SK-N-SH (cell line): ENCODE data around the gene TMOD4. TPM values are rescaled to one million over a fixed set of nuclear protein-coding genes. Genes with fewer than 3 reads are reported as not detected.
A peak's percentile ranks its signal among the peaks of the same experiment; 100 is the strongest.

Experiments used
- CTCF ChIA-PET: fragments of 300-600, 350-600 bp; formaldehyde crosslinking; extraction: SDS; loops from one replicate; lab custom pipeline; 2021; lab: Yijun Ruan, JAX
- POLR2A ChIA-PET: fragments of 350-600 bp; sonication (Branson Sonifier 250); formaldehyde crosslinking; extraction: SDS; loops from one replicate; lab custom pipeline; 2020; ENCODE audit warnings: antibody characterized with exemption, inconsistent platforms; lab: Yijun Ruan, JAX
- DNase-seq: peaks from one replicate; pipeline ENCODE4 v3.0.0; 2012
- H2AFZ ChIP-seq: fragments of 200-600 bp; sonication (generic); 2 replicates; pipeline ENCODE4 v1.8.1; 2016; ENCODE audit warnings: antibody characterized with exemption, mild to moderate bottlenecking, low read depth
- H3F3A ChIP-seq: fragments of 200-600 bp; sonication (generic); replicated peaks from 2 replicates; pipeline ENCODE3; 2016; ENCODE audit warnings: antibody characterized with exemption, mild to moderate bottlenecking; ENCODE audit not compliant: insufficient read depth
- H3K27ac ChIP-seq, 2 experiments: fragments of 200-500 bp in 1 of 2; fragments of 200-600 bp in 1 of 2; sonication (Bioruptor generic) in 1 of 2; sonication (generic), shearing (Covaris generic) in 1 of 2; 2 replicates each; pipeline versions ENCODE4 v1.5.1 to v1.6.1; 2014 to 2016; ENCODE audit warnings: low read depth in 2 of 2, inconsistent platforms in 1 of 2, low read length in 1 of 2, mild to moderate bottlenecking in 1 of 2, mixed read lengths in 1 of 2
- H3K27me3 ChIP-seq: fragments of 200-600 bp; sonication (generic), shearing (Covaris generic); 2 replicates; pipeline ENCODE4 v1.6.1; 2016; ENCODE audit warnings: mixed run types; ENCODE audit not compliant: insufficient read depth
- H3K36me3 ChIP-seq, 2 experiments: fragments of 200-500 bp in 1 of 2; fragments of 200-600 bp in 1 of 2; sonication (Bioruptor generic) in 1 of 2; sonication (generic) in 1 of 2; replicated peaks in 1 of 2; 2 replicates each; pipeline versions ENCODE3 to v1.5.1; 2014 to 2016; ENCODE audit warnings: low read length in 1 of 2, mild to moderate bottlenecking in 1 of 2; ENCODE audit not compliant: insufficient read depth in 2 of 2, control insufficient read depth in 1 of 2
- H3K4me1 ChIP-seq, 2 experiments: fragments of 200-500 bp in 1 of 2; fragments of 200-600 bp in 1 of 2; sonication (Bioruptor generic) in 1 of 2; sonication (generic), shearing (Covaris generic) in 1 of 2; 2 replicates each; pipeline versions ENCODE4 v1.5.1 to v1.6.1; 2014 to 2016; ENCODE audit warnings: low read depth in 1 of 2, low read length in 1 of 2, mixed run types in 1 of 2; ENCODE audit not compliant: insufficient read depth in 2 of 2, control insufficient read depth in 1 of 2
- H3K4me2 ChIP-seq: fragments of 200-600 bp; sonication (generic), shearing (Covaris generic); 2 replicates; pipeline ENCODE4 v1.6.1; 2017; ENCODE audit warnings: mixed run types
- H3K4me3 ChIP-seq, 2 experiments: fragments of 200-500 bp in 1 of 2; fragments of 200-600 bp in 1 of 2; sonication (Bioruptor generic) in 1 of 2; sonication (generic), shearing (Covaris generic) in 1 of 2; 2 replicates each; pipeline versions ENCODE4 v1.5.1 to v1.8.1; 2014 to 2016; ENCODE audit warnings: low read depth in 2 of 2, inconsistent platforms in 1 of 2, low read length in 1 of 2, mild to moderate bottlenecking in 1 of 2, mixed read lengths in 1 of 2, moderate library complexity in 1 of 2
- H3K79me2 ChIP-seq: fragments of 200-600 bp; sonication (generic); 2 replicates; pipeline ENCODE4 v1.8.1; 2017; ENCODE audit warnings: mild to moderate bottlenecking; ENCODE audit not compliant: insufficient read depth
- H3K9ac ChIP-seq: fragments of 200-600 bp; sonication (generic); 2 replicates; pipeline ENCODE4 v1.6.1; 2017; ENCODE audit warnings: mixed run types
- H3K9me2 ChIP-seq: fragments of 200-600 bp; sonication (generic); 2 replicates; pipeline ENCODE4 v1.6.1; 2017; ENCODE audit warnings: mixed run types
- H3K9me3 ChIP-seq: fragments of 200-600 bp; sonication (generic); 2 replicates; pipeline ENCODE4 v1.6.1; 2017; ENCODE audit warnings: mixed run types, mild to moderate bottlenecking, moderate library complexity
- H4K20me1 ChIP-seq: fragments of 200-600 bp; sonication (generic); 2 replicates; pipeline ENCODE4 v1.6.1; 2017; ENCODE audit warnings: mild to moderate bottlenecking, mixed run types; ENCODE audit not compliant: insufficient read depth
- GABPA ChIP-seq: IDR thresholded peaks from 2 replicates; pipeline ENCODE4 v1.4.0; 2012; ENCODE audit warnings: low read depth, mild to moderate bottlenecking
- JUND ChIP-seq: IDR thresholded peaks from 2 replicates; pipeline ENCODE4 v1.4.0; 2012
- NFIC ChIP-seq: IDR thresholded peaks from 2 replicates; pipeline ENCODE4 v1.4.0; 2012; ENCODE audit warnings: borderline replicate concordance
- POLR2AphosphoS5 ChIP-seq: IDR thresholded peaks from 2 replicates; pipeline ENCODE4 v1.6.1; 2012; ENCODE audit warnings: low read depth, low read length
- RCOR1 ChIP-seq: fragments of 150-350 bp; IDR thresholded peaks from 2 replicates; pipeline ENCODE4 v1.6.1; 2017; ENCODE audit warnings: antibody characterized with exemption, low read length
- TEAD4 ChIP-seq: IDR thresholded peaks from 2 replicates; pipeline ENCODE4 v1.4.0; 2012; ENCODE audit warnings: mild to moderate bottlenecking, borderline replicate concordance; ENCODE audit not compliant: insufficient read depth
- WGBS: methylation state at CpG from one replicate; pipeline ENCODE4 v1.1.6; 2017; ENCODE audit warnings: low lambda C conversion rate; 5-methylcytosine and 5-hydroxymethylcytosine counted together
- polyA plus RNA-seq, 3 experiments: library from polyadenylated mRNA; depleted of rRNA; stranded (reverse); fragments of >200 nt; gene quantifications; 2 replicates each; pipeline ENCODE4 v1.2.3, GENCODE V29; 2012
- TF ChIP-seq, protein P1 (sequence below): IDR thresholded peaks from 2 replicates; pipeline ENCODE4 v1.4.0; 2012; ENCODE audit warnings: low read depth, borderline replicate concordance
- TF ChIP-seq, protein P2 (sequence below): fragments of 200-600 bp; sonication (generic); IDR thresholded peaks from 2 replicates; pipeline ENCODE4 v1.6.1; 2017; ENCODE audit warnings: antibody characterized with exemption, mild to moderate bottlenecking, moderate library complexity
- TF ChIP-seq, protein P3 (sequence below): IDR thresholded peaks from 2 replicates; pipeline ENCODE4 v1.4.0; 2012; ENCODE audit warnings: low read depth, borderline replicate concordance

The TMOD4 gene
- polyA plus RNA-seq, 1 of the 3 experiments (the other 2 are of a cell fraction) = 0.59 TPM

DNA sequence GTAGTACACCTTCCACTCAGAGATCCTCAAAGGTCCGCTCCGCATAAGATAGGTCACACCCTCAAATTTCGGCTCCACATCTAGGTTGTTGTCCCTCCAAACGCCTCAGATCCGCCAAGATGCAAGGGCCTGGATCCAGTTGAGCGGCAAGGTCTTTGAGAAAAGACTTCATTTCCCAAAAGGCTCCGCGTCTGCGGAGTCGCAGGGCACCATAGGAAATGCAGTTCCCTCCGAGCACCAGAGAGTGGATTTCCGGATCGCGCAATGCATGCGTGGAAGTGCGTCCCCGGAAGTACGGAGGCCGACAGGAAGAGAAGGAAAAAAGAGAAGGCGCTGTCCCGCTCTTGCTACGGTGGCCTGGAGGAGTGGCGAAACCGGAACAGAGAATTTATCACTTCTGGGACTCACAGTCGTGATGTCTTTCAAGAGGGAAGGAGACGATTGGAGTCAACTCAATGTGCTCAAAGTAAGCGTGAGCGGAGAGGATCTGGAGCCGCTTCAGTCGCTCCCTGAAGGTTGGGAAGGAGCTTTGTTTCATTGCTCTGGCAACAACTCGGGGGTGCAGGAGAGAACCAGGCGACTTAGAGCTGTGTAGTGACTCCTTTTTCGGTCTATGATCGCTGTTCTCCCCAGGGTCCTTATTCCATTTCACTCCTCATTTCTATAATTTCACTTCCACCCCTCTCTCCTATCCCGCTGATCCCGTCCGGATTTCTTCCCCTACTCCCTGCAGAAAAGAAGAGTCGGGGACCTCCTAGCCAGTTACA is 9.9 kb downstream of the TMOD4 start, which contains the start of the genes LYSMD1 and SCNM1 (continued):
- TF ChIP-seq, protein P1, sequence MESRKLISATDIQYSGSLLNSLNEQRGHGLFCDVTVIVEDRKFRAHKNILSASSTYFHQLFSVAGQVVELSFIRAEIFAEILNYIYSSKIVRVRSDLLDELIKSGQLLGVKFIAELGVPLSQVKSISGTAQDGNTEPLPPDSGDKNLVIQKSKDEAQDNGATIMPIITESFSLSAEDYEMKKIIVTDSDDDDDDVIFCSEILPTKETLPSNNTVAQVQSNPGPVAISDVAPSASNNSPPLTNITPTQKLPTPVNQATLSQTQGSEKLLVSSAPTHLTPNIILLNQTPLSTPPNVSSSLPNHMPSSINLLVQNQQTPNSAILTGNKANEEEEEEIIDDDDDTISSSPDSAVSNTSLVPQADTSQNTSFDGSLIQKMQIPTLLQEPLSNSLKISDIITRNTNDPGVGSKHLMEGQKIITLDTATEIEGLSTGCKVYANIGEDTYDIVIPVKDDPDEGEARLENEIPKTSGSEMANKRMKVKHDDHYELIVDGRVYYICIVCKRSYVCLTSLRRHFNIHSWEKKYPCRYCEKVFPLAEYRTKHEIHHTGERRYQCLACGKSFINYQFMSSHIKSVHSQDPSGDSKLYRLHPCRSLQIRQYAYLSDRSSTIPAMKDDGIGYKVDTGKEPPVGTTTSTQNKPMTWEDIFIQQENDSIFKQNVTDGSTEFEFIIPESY = peak; percentile 93
- TF ChIP-seq, protein P2, sequence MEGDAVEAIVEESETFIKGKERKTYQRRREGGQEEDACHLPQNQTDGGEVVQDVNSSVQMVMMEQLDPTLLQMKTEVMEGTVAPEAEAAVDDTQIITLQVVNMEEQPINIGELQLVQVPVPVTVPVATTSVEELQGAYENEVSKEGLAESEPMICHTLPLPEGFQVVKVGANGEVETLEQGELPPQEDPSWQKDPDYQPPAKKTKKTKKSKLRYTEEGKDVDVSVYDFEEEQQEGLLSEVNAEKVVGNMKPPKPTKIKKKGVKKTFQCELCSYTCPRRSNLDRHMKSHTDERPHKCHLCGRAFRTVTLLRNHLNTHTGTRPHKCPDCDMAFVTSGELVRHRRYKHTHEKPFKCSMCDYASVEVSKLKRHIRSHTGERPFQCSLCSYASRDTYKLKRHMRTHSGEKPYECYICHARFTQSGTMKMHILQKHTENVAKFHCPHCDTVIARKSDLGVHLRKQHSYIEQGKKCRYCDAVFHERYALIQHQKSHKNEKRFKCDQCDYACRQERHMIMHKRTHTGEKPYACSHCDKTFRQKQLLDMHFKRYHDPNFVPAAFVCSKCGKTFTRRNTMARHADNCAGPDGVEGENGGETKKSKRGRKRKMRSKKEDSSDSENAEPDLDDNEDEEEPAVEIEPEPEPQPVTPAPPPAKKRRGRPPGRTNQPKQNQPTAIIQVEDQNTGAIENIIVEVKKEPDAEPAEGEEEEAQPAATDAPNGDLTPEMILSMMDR = no peak
- peak; percentile 97 for TF ChIP-seq GABPA
- TF ChIP-seq, protein P3, sequence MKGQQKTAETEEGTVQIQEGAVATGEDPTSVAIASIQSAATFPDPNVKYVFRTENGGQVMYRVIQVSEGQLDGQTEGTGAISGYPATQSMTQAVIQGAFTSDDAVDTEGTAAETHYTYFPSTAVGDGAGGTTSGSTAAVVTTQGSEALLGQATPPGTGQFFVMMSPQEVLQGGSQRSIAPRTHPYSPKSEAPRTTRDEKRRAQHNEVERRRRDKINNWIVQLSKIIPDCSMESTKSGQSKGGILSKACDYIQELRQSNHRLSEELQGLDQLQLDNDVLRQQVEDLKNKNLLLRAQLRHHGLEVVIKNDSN = no peak
- no peak for TF ChIP-seq TEAD4
- no peak; the same call in 1 of the 2 replicates for TF ChIP-seq JUND
- 0 out of 2 replicates have a peak, but pooled peaks have one; percentile 16 for TF ChIP-seq NFIC

DNA sequence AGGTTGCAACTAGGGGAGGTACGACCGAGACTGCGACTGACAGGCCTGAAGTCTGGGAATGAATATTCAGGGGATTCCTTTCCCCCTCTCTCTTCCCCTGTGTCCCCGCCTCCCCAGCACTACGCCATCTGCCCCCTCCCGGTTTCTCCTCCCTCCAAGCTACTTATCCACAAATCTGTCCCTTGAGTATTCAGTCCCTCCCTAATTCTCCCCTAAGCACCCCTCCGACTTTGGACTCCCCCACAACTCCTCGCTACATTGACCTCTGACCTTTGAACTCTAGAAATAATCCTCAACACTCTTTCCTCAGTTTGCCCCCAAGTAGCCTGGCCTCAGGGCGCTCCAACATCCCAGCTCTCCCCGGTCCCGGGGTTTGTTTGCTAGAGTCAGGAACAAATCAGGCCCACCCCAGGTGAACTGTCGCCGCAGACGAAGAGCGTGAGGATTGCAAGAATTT is 10.5 kb downstream of the TMOD4 start:
- ChIA-PET POLR2A (interaction anchor here (0.9 kb wide), 1 partner anchor 24 kb away, joined by 4 read pairs; the partner anchor contains the start of gene VPS72), CTCF (interaction anchor here (0.7 to 1.8 kb wide), 8 partner anchors 9 to 176 kb away, joined by 3 to 12 read pairs (median 4); partner anchors contain the start of genes CDC42SE1, GABPB2, TMOD4 and TNFAIP8L2)
- H3K79me2 ChIP-seq = peaks cover 40% of the 10 kb centered on the region
- TF ChIP-seq RCOR1 = no peak
- peak; percentile 33; the same call in 1 of the 2 replicates for TF ChIP-seq POLR2AphosphoS5
- peak overlapping the region; percentile 63 to 92; a peak in 3 of 4 replicates for H3K27ac ChIP-seq
- peaks cover 17 to 35% of the 10 kb centered on the region in 2 experiments for H3K36me3 ChIP-seq
- H3K9me2 ChIP-seq = no peaks in the 10 kb centered on the region
- no peaks in the 10 kb centered on the region for H4K20me1 ChIP-seq
- peak overlapping the region; percentile 83 for H3K9ac ChIP-seq
- no peaks in the 10 kb centered on the region for H3K27me3 ChIP-seq
- peaks cover 4 to 15% of the 10 kb centered on the region in 2 experiments; a peak in 2 of 4 replicates for H3K4me1 ChIP-seq
- no peaks in the 10 kb centered on the region for H3F3A ChIP-seq
- 3% methylated on average over 14 of the region's 15 CpGs for WGBS
- peak overlapping the region; percentile 95 for H3K4me2 ChIP-seq
- H3K9me3 ChIP-seq = no peaks in the 10 kb centered on the region
- peak overlapping the region; percentile 89 for H2AFZ ChIP-seq
- H3K4me3 ChIP-seq = peak overlapping the region; percentile 84 to 86
- peak; percentile 67 for DNase-seq
